Measurements from ENCODE around the gene TRMT1.

DNA sequence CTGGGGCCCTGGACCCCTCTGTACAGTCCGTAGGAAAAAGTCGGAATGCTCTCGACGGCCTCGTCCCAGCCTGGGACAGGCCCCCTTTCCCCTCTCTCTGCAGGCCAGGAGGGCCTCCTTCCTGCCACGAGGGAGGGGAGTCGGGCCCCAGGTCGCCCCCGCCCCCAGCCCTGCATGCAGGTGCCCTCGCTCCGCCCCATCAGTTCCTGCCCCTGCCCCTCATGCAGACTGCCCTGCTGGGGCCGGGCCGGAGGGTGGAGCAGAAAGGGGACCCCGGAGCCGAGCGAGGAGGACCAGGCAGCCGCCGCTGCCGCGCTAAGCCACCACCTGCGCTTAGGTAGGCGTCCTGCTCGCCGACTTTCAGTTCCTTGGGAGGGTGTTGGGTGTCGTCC, 21.2 kb downstream of the TRMT1 start:
- TF ChIP-seq RAD21 (IDR thresholded peaks at IDR 0.05; ENCODE audit: low read depth) (no peak), CREB1 (IDR thresholded peaks at IDR 0.05; ENCODE audit: low read depth) (no peak), TAF1 (IDR thresholded peaks at IDR 0.05; ENCODE audit: low read depth) (no peak), EP300 (IDR thresholded peaks at IDR 0.05; ENCODE audit: borderline replicate concordance) (no peak), CEBPB (IDR thresholded peaks at IDR 0.05) (no peak), NFIC (IDR thresholded peaks at IDR 0.05) (no peak), YY1 (IDR thresholded peaks at IDR 0.05; ENCODE audit: low read depth) (no peak), EGR1 (IDR thresholded peaks at IDR 0.05) (no peak), TCF12 (IDR thresholded peaks at IDR 0.05; ENCODE audit: low read depth) (no peak), FOXM1 (IDR thresholded peaks at IDR 0.05; ENCODE audit: borderline replicate concordance, low read depth) (no peak)
- TF ChIP-seq, protein P1, sequence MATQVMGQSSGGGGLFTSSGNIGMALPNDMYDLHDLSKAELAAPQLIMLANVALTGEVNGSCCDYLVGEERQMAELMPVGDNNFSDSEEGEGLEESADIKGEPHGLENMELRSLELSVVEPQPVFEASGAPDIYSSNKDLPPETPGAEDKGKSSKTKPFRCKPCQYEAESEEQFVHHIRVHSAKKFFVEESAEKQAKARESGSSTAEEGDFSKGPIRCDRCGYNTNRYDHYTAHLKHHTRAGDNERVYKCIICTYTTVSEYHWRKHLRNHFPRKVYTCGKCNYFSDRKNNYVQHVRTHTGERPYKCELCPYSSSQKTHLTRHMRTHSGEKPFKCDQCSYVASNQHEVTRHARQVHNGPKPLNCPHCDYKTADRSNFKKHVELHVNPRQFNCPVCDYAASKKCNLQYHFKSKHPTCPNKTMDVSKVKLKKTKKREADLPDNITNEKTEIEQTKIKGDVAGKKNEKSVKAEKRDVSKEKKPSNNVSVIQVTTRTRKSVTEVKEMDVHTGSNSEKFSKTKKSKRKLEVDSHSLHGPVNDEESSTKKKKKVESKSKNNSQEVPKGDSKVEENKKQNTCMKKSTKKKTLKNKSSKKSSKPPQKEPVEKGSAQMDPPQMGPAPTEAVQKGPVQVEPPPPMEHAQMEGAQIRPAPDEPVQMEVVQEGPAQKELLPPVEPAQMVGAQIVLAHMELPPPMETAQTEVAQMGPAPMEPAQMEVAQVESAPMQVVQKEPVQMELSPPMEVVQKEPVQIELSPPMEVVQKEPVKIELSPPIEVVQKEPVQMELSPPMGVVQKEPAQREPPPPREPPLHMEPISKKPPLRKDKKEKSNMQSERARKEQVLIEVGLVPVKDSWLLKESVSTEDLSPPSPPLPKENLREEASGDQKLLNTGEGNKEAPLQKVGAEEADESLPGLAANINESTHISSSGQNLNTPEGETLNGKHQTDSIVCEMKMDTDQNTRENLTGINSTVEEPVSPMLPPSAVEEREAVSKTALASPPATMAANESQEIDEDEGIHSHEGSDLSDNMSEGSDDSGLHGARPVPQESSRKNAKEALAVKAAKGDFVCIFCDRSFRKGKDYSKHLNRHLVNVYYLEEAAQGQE (IDR thresholded peaks at IDR 0.05; ENCODE audit: low read depth): no peak
- TF ChIP-seq, protein P2, sequence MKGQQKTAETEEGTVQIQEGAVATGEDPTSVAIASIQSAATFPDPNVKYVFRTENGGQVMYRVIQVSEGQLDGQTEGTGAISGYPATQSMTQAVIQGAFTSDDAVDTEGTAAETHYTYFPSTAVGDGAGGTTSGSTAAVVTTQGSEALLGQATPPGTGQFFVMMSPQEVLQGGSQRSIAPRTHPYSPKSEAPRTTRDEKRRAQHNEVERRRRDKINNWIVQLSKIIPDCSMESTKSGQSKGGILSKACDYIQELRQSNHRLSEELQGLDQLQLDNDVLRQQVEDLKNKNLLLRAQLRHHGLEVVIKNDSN (IDR thresholded peaks at IDR 0.05): no peak
- TF ChIP-seq, protein P3, sequence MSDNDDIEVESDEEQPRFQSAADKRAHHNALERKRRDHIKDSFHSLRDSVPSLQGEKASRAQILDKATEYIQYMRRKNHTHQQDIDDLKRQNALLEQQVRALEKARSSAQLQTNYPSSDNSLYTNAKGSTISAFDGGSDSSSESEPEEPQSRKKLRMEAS (IDR thresholded peaks at IDR 0.05): no peak

Data from Ishikawa (cell line).